Spleen (tissue), 7 donors: ENCODE data around the gene NFKBIE.
A peak's percentile ranks its signal among the peaks of the same experiment; 100 is the strongest.

Experiments used
- CTCF ChIP-seq, 11 experiments: fragments of 200-600 bp in 7 of 11; fragments of 450-650 bp in 4 of 11; sonication (generic) in 4 of 11; IDR thresholded peaks in 8 of 11; conservative IDR thresholded peaks in 3 of 11; 1 replicate in 7 of 11; 2 replicates in 4 of 11; pipeline versions ENCODE4 v1.4.0 to v1.8.0; 2016 to 2021; ENCODE audit warnings: antibody characterized with exemption in 11 of 11, inconsistent platforms in 4 of 11, mild to moderate bottlenecking in 1 of 11
- POLR2A ChIP-seq, 3 donors: fragments of 450-650 bp; IDR thresholded peaks; one replicate each; pipeline ENCODE4 v1.5.1; 2017; ENCODE audit warnings: antibody characterized with exemption in 3 of 3, mild to moderate bottlenecking in 1 of 3
- POLR2AphosphoS5 ChIP-seq, 3 donors: sonication (generic); formaldehyde crosslinking; IDR thresholded peaks; one replicate each; pipeline ENCODE4 v1.5.1; 2017; ENCODE audit warnings: antibody characterized with exemption in 3 of 3
- donor health status: DM: no; HTN: no; CAD: no; lungs with moderate emphysema.
- donor health status: DM: no; HTN: no; CAD: no.
- donor health status: DM: no; HTN: no; CAD: no.

GRCh38 chr6:44223319-44224028, 41.9 kb downstream of the NFKBIE start, which contains the start of gene SLC29A1:
- peak in 3 of 11 experiments; percentile 20 to 28 (median 25) for TF ChIP-seq CTCF (IDR thresholded peaks at IDR 0.05 in 8 of 11, conservative IDR thresholded peaks at IDR 0.05 in 3 of 11)
- no peak for TF ChIP-seq POLR2A (IDR thresholded peaks at IDR 0.05)
- peak; percentile 86 to 91 (median 88) for TF ChIP-seq POLR2AphosphoS5 (IDR thresholded peaks at IDR 0.05)
